ENCODE measurements around the gene MRPL12.
"Not testable (repeated sequence)": the region's sequence is repeated elsewhere in the genome, so short reads cannot be mapped to it uniquely, and the experiment has no call there.

Gene MRPL12

GRCh38 chr17:81717766-81718089 is 14.6 kb downstream of the MRPL12 start:
- no peak for DNase-seq

DNA sequence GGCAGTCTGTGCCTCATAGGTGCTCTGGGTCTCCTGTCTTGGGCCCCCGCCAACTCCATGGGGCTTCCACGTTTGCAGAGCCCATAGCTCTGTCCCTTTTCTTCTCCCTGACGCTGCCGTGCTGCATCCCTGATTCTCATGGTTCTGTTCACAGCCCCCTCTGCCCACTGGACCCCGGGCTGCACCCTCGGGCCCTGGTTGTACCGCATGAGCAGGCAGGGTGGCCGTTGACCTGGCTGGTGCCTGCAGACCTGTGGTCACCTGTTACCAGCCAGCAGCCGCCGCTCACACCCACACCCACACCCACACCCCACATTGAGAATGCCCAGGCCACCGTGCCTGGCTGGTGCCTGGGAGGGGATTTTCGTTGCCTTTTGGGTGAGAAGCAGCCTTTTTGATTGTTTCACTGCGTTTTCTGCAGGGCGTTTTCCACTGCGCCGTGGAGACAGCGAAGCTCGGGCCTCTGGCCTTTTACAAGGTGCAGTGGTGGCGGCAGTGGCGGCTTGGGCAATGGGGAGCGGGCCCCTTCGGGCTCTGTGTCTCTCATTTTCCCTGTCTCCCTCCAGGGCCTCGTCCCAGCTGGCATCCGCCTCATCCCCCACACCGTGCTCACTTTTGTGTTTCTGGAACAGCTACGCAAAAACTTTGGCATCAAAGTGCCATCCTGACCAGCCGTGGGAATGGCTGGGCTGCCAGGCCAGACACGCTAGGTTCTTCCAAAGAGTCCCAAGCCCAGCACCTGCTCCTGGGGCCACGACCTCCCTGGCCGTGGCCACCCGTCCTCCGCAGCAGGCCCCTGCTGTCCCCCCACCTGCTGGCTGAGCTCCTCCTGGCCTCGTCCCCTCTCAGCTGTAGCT is 16.5 kb downstream of the MRPL12 start:
- DNase-seq: no peak

GRCh38 chr17:81720267-81721071 is 17.3 kb downstream of the MRPL12 start:
- DNase-seq: no peak

DNA sequence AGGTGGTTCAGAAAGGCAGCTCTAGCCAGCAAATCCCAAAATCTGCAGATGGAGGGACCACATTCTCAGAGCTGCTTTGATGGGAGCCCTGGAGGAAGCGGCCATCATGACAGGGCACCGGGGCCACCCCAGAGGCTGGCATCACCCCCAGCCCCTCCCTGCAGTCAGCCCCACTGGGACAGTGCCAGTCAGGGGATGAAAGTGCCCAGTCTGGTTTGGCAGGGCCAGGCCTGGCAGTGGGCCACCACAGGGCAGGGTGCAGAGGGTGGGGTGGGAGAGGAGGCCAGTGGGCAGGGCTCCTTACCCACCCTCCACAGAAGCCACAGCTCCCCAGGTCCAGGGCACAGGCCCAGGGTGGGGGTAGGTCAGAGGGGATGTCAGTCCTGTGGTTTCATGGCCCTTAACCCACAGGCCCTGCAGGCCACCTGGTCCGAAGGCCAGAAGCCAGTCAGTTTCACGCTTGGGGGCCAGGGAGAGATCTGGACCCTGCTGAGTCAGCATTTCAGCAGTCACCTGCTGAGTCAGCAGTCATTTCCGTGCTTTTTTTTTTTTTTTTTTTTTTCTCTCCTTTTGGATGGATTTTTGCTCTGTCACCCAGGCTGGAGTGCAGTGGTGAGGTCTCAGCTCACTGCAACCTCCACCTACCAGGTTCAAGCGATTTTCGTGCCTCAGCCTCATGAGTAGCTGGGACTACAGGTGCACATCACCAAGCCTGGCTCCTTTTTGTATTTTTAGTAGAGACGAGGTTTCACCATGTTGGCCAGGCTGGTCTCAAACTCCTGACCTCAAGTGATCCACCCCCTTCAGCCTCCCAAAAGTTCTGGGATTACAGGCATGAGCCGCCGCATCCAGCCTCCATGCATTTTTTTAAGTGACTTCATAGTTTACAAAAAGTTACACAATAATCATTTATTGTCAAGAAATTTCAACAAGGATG is 19.3 kb downstream of the MRPL12 start:
- no peak for DNase-seq

- DNase-seq: peak; percentile 51
Measured at GRCh38 chr17:81723651-81724209, 20.6 kb downstream of the MRPL12 start.

- no peak for DNase-seq
Measured at GRCh38 chr17:81725439-81725838, 22.3 kb downstream of the MRPL12 start.

- DNase-seq: no peak
Measured at GRCh38 chr17:81726004-81726403, 22.8 kb downstream of the MRPL12 start.

DNA sequence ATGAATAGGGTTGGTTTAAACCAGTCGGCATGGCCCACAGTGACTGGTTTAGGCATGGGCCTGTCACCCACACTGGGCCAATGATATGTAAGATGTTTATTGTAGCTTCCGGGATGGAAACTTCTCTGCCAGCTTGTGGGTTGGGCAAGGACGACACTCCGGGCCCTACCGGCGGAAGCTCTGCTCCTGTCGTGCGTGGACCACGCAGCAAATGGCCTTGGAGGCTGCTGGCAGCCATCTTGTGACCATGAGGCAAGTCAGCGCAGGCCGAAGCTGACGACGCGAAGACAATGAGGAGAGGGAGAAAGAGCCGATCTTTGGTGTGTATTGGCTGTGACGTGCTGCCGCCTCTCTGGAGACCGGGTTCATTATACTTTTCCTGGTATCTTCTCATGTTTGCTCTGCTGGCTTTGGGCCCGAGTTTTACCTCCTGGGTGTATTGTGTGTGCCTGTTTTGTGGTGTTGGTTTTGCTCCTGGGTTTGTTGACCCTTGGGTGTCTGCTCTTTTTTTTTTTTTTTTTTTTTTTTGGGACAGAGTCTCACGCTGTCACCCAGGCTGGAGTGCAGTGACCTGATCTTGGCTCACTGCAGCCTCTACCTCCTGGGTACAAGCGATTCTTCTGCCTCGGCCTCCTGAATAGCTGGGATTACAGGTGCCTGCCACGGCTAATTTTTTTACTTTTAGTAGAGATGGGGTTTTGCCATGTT is 24.3 kb downstream of the MRPL12 start:
- no peak for DNase-seq

DNA sequence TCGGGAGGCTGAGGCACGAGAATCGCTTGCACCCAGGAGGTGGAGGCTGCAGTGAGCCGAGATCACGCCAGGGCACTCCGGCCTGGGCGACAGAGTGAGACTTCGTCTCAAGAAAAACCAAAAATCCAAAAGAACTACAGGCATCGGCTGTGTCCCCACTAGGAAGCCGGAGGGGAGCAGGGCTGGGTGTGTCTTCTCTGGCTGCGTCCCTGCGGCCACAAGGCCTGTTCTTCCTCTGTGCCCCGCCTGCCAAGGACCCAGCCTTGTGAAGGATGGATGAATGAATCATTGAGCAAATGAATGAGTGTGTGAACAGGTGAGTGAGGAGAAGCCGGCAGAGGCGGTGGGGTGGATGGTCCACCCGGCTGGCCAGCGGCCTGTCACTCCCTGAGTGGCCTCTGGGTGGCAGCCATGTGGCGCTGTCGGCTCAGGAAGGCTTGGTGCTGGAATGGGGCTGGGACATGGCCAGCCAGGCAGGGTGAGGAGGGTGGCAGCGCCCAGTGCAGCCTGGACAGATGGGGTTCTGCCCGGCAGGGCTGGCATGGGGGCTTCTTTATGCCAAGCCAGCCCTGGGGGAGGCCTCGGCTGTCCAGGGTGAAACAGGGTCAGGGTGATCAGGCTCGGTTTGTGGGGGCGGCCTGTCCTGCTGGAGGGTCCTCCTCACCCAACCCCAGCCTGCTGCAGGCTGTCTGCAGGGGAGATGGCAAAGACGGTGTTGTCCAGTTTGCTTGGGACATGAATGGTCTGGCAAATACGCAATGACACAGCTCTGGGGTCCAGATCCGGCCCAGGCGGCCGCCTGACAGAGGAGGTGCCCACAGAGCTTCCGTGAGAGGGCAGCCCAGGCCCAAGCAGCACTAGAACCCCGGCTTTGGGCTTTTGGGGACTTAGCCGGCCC is 30.6 kb downstream of the MRPL12 start:
- DNase-seq: peak; percentile 38

DNA sequence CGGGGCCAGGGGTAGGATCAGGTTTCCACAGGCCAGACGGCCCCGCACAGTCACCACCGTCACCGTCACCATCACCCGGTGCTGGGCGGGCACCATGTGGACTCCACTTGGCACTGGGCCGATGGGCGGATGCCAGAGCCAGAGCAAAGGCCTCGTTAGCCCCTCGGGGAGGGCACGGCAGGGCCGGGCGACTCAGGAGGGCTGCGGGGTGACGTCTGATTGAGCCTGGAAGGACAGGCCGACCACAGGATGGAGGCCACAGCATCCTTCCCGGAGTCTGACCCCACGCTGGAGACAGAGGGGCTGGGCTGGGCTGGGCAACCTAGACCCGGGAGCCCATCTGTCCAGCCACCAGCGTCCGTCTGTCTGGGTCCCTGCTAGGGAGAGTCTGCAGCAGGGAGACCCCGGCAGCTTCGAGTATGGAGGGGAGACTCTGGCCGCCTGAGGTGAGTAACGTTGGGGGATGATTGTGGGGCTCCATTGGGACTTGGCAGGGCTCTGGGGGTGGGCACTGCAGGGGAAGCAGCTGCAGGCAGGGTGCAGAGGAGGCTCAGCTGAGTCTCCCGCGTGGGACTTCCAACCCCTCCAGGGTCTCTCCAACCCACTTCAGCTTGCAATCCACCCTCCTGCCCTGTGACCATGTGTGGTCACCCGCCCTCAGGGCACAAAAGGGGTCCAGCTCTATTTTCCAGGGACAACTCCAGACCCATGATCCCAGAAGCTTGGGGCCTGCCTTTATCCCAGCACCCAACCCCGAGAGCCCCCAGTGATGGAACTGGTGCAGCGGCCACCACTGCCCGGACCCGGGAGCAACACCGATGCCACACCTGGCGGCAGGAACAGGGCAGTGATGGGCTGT is 31.5 kb downstream of the MRPL12 start:
- no peak for DNase-seq

GRCh38 chr17:81735264-81736102 is 32.3 kb downstream of the MRPL12 start:
- DNase-seq: peak; percentile 49

DNA sequence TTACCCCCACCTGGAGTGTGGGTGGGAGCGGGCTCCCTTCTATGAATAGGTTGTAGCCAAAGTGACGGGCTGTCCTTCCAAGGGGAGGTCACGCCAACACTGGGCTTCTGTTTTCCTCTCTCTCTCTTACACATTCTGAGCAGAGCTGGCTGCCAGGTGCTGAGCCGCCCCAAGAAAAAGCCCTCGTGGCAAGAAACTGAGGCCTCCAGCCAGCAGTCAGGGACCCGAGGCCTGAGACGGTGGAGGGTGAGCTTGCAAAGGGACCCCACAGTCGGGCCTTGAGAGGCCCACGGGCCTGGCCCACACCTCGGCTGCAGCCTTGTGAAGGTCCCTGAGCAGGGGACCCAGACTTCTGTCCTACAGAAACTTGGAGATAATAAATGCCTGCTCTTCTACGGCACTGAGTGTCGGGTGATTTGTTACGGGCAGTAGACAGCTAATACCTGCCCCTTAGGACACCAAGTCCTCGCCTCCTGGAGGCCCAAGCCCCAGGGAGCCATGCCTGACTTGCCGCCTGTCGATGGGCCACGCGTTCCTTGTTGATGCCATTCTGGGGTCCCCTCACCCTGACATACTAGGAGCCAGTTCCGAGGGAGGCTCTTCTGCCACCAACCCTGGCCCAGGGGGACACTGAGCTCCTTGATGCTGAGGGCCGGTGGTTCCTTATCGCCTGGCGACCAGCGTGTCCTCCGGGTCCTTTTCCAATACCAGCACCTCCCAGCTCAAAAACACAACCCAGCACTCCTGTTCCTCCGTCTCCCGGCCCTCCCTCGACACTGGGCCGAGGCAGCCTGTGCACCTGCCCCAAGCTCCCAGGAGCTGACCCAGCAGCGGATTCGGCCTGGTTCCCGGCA is 35.0 kb downstream of the MRPL12 start:
- DNase-seq: no peak

DNA sequence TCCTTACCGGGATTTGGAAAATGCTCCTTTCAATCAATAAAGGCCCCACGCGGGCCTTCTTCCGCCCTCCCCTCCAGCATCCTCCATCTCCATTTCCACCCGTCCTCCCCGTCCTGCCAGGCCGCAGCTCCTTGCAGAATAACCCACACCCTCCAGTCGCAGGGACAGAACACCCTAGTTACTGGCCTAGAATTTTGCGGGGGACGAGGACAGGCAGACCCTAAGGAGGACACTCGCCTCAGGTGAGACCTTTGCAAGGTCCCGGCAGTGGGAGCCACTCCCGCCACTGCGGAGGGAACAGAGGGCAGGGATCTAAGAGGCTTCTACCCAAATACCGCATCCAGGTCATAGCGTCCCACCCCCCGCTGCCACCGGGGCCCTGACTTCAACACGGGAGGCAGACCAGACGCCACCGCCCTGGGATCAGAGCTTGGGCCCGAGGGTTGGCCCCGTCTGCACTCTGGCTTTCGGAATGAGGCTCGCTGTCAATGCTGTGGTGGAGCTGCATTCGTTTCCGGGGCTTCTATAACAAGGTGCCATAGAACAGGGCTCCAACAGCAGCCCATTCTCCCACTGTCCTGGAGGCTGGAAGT is 35.7 kb downstream of the MRPL12 start:
- DNase-seq: no peak

GRCh38 chr17:81739593-81739992 is 36.4 kb downstream of the MRPL12 start:
- DNase-seq: not testable (repeated sequence)

DNA sequence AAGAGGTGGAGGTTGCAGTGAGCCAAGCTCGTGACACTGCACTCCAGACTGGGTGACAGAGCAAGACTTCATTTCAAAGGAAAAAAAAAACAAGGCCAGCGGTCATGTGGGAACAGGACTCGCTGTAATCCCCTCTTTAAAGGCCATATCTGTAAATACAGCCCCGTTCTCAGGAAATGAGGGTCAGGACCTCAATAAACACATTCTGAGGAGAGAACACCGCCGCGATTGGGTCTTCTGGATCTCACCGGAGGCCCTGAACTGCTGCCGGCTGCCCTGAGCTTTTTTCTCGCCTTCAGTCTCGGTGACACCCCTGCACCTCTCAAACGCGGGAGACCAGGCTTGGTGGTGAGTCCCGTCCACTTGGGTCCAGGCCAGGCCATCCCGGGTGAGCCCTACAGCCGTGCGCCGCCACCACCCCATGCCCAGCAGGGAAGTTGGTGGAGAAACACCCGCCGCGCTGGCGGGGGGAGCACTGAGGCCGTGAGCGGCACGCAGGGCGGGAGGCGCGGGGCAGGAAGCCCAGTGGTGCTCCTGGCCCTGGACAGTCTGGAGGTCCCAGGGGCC is 37.3 kb downstream of the MRPL12 start:
- no peak for DNase-seq

DNA sequence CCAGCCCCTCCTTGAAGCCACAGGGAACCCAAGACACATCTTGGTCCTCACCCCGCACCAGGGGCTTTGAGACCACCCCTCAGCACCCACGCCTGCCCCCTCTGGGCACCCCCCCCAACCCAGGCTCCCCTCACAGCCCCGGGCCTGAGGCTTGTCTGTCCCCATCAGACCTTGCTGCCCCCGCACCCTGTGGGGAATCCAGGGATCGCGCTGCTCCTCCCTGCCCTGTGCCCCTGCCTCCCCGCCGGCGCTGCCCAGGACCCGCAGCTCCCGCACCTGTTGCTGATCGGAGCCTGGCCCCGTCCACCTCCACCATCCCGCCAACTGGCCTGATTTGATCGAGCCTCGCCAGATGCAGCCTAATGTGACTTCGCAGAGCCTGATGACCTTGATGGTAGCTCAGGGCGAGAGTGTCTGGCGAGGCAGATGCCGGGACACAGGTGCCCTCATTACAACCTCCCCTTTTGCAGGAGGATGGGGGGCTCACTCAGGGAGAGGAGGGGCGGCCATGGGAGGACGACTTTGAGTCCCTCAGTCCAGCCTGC is 38.0 kb downstream of the MRPL12 start:
- DNase-seq: no peak
